ENCODE results near the gene BHLHA15. TPM values are rescaled to one million over a fixed set of nuclear protein-coding genes. Genes with fewer than 3 reads are reported as not detected.

The BHLHA15 gene
- total RNA-seq, 8 experiments from 2014 or later = 0.43 to 1.3 (median 0.50) TPM; not detected in 3

DNA sequence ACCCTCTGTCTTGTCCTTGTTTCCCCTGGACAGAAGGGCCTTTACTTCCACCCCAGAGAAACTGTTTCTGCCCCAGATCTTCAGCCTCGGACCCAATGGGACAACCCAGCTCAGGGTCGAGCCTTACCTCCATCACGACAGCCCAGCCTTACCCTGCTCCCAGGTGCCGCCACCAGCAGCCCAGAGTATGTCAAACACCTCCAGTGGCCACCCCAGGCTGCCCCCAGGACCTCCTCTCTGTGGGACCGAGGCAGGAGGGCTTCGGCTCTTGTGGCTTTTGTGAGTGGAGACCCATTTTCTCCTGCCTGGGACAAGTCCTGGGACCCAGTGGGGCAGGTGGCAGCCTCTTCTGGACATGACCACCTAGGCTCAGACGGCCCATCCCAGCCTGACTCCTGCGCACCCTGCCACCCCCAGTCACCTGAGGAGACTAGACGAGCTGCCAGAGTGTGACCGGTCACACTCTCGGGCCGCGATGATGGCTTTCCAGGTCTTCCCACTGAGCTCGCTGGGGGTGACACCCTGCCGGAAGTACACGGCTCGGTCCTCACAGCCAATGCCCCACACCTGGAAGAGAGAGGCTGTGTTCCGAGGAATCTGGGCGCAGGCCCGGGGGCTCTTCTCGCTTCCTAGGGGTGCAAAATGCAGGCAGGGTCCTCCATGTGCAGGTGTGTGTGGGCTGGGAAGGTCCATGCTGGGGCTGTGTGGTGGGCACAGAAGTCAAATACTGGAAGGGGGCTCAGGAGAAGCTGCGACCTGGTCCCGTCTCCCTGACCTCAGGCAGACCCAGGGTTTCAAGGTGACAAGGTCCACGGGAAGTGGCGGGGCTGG, 25.3 kb downstream of the BHLHA15 start:
- no peak for ATAC-seq (replicated peaks in 6 of 8)
- no peak overlapping the region for H3K27ac ChIP-seq
- 87 to 100% (median 94%) methylated on average over 2 to 15 of the region's 25 CpGs; no CpG with 5 or more reads in 5 of the 10 experiments for WGBS, 10 experiments
- in situ Hi-C loops (cut with MboI; ENCODE audit: low pct_unique_long_range_greater_than_20kb in 2 of 9, low sequenced_read_pairs in 9 of 9, unreplicated experiment in 9 of 9) = no loop called here
- no peak overlapping the region for H3K4me3 ChIP-seq
- H3K4me1 ChIP-seq (replicated peaks in 1 of 2) = no peaks in the 10 kb centered on the region

GRCh38 chr7:98238076-98238475, 26.8 kb downstream of the BHLHA15 start:
- H3K4me3 ChIP-seq = no peak overlapping the region
- no peak overlapping the region for H3K27ac ChIP-seq
- in situ Hi-C loops (cut with MboI; ENCODE audit: low pct_unique_long_range_greater_than_20kb in 2 of 9, low sequenced_read_pairs in 9 of 9, unreplicated experiment in 9 of 9) = no loop called here
- WGBS, 10 experiments = 100% methylated on average over 1 to 2 of the region's 4 CpGs; no CpG with 5 or more reads in 8 of the 10 experiments
- no peak for ATAC-seq (replicated peaks in 6 of 8)
- no peaks in the 10 kb centered on the region for H3K4me1 ChIP-seq (replicated peaks in 1 of 2)

GRCh38 chr7:98238976-98239375, 27.7 kb downstream of the BHLHA15 start:
- in situ Hi-C loops (cut with MboI; ENCODE audit: low pct_unique_long_range_greater_than_20kb in 2 of 9, low sequenced_read_pairs in 9 of 9, unreplicated experiment in 9 of 9) = no loop called here
- Histone ChIP-seq H3K27ac (no peak overlapping the region), H3K4me1 (replicated peaks in 1 of 2) (no peaks in the 10 kb centered on the region), H3K4me3 (no peak overlapping the region)
- 80 to 100% (median 98%) methylated on average over 1 to 8 of the region's 9 CpGs; no CpG with 5 or more reads in 2 of the 10 experiments for WGBS, 10 experiments
- ATAC-seq (replicated peaks in 6 of 8) = no peak

DNA sequence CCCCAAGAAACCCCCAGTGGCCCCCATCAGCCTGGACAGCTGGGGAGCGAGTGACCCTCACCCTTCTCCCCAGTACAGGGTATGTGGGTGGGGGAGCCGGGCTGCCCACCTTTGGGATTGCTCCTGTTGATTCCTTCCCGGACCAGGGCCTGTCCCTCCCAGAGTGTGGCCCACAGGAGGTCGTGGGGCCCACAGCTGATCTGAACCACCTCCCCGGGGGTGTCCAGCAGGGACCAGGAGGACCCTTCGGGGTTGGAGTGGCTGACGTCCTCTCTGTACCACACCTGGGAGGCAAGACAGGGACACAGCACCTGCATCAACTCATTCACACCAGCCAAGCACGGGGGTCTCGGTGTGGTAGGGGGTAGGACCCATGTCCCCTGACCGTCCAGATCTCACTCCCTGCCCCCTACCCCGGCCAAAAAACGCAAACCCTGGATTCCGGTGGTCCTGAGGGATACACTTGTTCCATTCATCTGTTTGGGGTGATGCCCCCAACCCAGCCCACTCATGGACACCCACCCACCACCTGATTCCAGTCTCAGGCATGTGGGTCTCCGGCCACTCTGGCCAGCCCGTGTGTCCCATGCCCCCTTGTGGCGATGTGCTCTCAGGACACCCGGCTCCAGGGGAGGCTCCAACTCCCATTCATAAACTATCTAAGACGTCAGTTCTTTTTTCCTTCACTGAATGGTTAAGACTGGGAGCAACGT, 29.9 kb downstream of the BHLHA15 start:
- WGBS, 10 experiments = 0 to 100% (median 66%) methylated on average over 1 to 5 of the region's 19 CpGs; no CpG with 5 or more reads in 5 of the 10 experiments
- no peak overlapping the region for H3K4me3 ChIP-seq
- in situ Hi-C loops (cut with MboI; ENCODE audit: low pct_unique_long_range_greater_than_20kb in 2 of 9, low sequenced_read_pairs in 9 of 9, unreplicated experiment in 9 of 9) = no loop called here
- ATAC-seq (replicated peaks in 6 of 8) = peak; percentile 56 to 87 (median 76)
- no peaks in the 10 kb centered on the region for H3K4me1 ChIP-seq (replicated peaks in 1 of 2)
- no peak overlapping the region for H3K27ac ChIP-seq

DNA sequence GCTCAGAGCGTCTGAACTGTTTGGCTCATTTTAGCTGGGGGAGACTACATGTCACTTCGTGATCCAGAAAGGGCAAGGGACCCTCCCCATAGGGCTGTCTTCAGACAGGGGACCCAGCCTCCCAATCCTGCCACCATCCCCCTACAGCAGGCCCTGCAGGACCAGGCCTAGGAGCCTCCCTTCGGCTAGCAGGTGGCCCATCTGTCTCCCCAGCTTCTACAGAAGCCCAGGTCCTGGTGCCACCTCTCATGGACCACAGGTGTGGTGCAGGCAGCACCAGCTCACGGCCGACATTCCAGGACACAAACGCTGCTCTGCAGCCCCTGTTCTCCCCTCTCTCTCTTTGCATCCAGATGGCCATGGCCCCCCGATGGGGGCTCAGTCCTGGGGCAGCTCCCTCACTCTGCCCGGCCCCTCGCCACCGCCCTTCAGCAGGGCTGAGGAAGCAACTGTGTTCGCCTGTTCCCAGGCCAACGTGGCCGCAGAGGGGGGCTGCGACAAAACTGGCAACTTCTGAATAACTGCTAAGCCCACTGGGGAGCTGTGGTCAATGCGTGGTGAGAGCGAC, 30.5 kb downstream of the BHLHA15 start:
- peak in 6 of 8 experiments; percentile 13 to 49 (median 19) for ATAC-seq (replicated peaks in 6 of 8)
- no peak overlapping the region for H3K27ac ChIP-seq
- H3K4me1 ChIP-seq (replicated peaks in 1 of 2) = no peaks in the 10 kb centered on the region
- in situ Hi-C loops (cut with MboI; ENCODE audit: low pct_unique_long_range_greater_than_20kb in 2 of 9, low sequenced_read_pairs in 9 of 9, unreplicated experiment in 9 of 9) = no loop called here
- H3K4me3 ChIP-seq = no peak overlapping the region
- 17 to 100% (median 93%) methylated on average over 1 to 4 of the region's 16 CpGs; no CpG with 5 or more reads in 6 of the 10 experiments for WGBS, 10 experiments

DNA sequence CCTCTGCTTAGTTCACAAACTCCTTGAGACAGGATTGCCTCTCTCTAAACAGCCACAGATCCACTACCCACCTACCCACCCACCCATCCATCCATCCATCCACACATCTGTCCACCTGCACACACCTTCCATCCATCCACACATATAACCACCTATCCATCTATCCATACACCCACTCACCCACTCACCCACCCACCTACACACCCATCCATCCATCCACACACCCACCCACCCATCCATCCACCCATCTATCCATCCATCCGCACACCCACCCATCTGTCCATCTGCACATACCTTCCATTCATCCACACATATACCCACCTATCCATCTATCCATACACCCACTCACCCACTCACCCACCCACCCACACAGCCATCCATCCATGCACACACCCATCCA, 31.1 kb downstream of the BHLHA15 start:
- in situ Hi-C loops (cut with MboI; ENCODE audit: low pct_unique_long_range_greater_than_20kb in 2 of 9, low sequenced_read_pairs in 9 of 9, unreplicated experiment in 9 of 9) = no loop called here
- no CpG with 5 or more reads among the region's 1 CpG for WGBS, 10 experiments
- no peak overlapping the region for H3K27ac ChIP-seq
- H3K4me1 ChIP-seq (replicated peaks in 1 of 2) = no peaks in the 10 kb centered on the region
- no peak for ATAC-seq (replicated peaks in 6 of 8)
- H3K4me3 ChIP-seq = no peak overlapping the region

DNA sequence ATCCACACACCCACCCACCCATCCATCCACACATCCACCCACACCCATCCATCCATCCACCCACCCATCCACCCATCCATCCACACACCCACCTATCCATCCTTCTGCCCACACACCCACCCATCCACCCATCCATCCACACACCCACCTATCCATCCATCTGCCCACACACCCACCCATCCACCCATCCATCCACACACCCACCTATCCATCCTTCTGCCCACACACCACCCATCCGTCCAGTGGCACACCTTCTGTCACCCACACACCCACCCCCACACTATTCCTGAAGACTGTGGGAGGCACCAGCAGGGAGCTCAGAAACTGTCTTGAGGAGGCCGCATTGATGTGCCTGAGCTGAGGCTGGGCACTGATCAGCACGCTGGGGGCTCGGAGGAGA, 31.7 kb downstream of the BHLHA15 start:
- no CpG with 5 or more reads among the region's 4 CpGs for WGBS, 10 experiments

DNA sequence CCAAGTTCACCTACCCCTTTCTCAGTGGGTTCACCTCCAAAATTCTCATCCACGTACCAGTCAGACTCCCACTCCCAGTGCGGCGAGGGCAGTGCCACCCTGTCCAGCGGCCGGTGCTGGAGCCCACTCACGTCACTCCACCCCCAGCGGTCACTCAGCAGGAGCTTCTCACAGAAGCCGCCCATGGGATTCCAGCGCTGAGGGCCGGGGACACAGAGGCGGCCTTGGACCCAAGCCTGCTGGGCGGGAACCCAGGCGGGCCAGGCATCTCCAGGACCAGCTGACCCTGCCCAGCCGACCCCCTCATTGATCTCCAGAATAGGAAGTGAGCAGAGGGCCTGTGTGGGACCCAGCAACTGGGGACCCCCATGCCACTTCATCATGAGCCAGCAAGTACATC, 33.6 kb downstream of the BHLHA15 start:
- 97% methylated on average over 6 of the region's 14 CpGs; no CpG with 5 or more reads in 9 of the 10 experiments for WGBS, 10 experiments
- no peak for ATAC-seq (replicated peaks in 6 of 8)
- H3K4me1 ChIP-seq (replicated peaks in 1 of 2) = no peaks in the 10 kb centered on the region
- in situ Hi-C loops (cut with MboI; ENCODE audit: low pct_unique_long_range_greater_than_20kb in 2 of 9, low sequenced_read_pairs in 9 of 9, unreplicated experiment in 9 of 9) = no loop called here
- H3K4me3 ChIP-seq = no peak overlapping the region
- no peak overlapping the region for H3K27ac ChIP-seq

More for the DNA sequence above, 31.7 kb downstream of the BHLHA15 start:
- H3K27ac ChIP-seq = no peak overlapping the region
- ATAC-seq (replicated peaks in 6 of 8) = no peak
- H3K4me3 ChIP-seq = no peak overlapping the region
- no peaks in the 10 kb centered on the region for H3K4me1 ChIP-seq (replicated peaks in 1 of 2)
- in situ Hi-C loops (cut with MboI; ENCODE audit: low pct_unique_long_range_greater_than_20kb in 2 of 9, low sequenced_read_pairs in 9 of 9, unreplicated experiment in 9 of 9) = no loop called here

DNA sequence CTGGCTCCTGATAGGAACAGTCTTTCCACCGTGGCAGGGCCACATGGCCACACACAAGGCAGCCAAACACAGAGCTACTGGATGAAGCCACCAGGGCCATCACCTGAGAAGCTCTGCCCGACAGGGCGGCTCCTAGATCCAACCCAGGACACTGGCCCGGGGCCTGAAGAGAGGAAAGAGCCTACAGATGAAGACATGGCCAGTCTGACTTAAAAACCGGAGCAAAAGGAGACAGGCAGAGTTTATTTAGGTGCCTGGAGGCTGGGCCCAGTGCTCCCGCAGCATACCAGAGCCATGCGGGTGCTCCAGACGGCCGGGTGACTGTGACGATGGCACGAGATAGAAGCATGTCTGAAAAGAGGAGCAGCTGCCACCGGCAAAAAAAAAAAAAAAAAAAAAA, 36.9 kb downstream of the BHLHA15 start:
- no peak for ATAC-seq (replicated peaks in 6 of 8)
- no peak overlapping the region for H3K27ac ChIP-seq
- in situ Hi-C loops (cut with MboI; ENCODE audit: low pct_unique_long_range_greater_than_20kb in 2 of 9, low sequenced_read_pairs in 9 of 9, unreplicated experiment in 9 of 9) = no loop called here

GRCh38 chr7:98249106-98249505, 37.9 kb downstream of the BHLHA15 start:
- Histone ChIP-seq H3K27ac (no peak overlapping the region), H3K4me3 (no peak overlapping the region), H3K4me1 (replicated peaks in 1 of 2) (peaks cover 14 to 15% of the 10 kb centered on the region in 2 donors)
- no peak for ATAC-seq (replicated peaks in 6 of 8)
- WGBS, 10 experiments = 73 to 100% (median 83%) methylated on average over 1 to 5 of the region's 6 CpGs; no CpG with 5 or more reads in 1 of the 10 experiments
- in situ Hi-C loops (cut with MboI; ENCODE audit: low pct_unique_long_range_greater_than_20kb in 2 of 9, low sequenced_read_pairs in 9 of 9, unreplicated experiment in 9 of 9) = no loop called here

More for the DNA sequence above, 36.9 kb downstream of the BHLHA15 start:
- H3K4me1 ChIP-seq (replicated peaks in 1 of 2) = peaks cover 10 to 11% of the 10 kb centered on the region in 2 donors
- H3K4me3 ChIP-seq = no peak overlapping the region
- WGBS, 10 experiments = 67 to 100% (median 100%) methylated on average over 1 to 5 of the region's 12 CpGs; no CpG with 5 or more reads in 4 of the 10 experiments

GRCh38 chr7:98250789-98251188, 39.5 kb downstream of the BHLHA15 start:
- H3K4me3 ChIP-seq = peak overlapping the region in 4 of 5 donors; percentile 78 to 93 (median 80)
- H3K4me1 ChIP-seq (replicated peaks in 1 of 2) = peaks cover 14 to 15% of the 10 kb centered on the region in 2 donors
- no peak overlapping the region for H3K27ac ChIP-seq
- no peak for ATAC-seq (replicated peaks in 6 of 8)
- WGBS, 10 experiments = 0 to 90% (median 49%) methylated on average over 1 to 2 of the region's 3 CpGs; no CpG with 5 or more reads in 4 of the 10 experiments
- in situ Hi-C loops (cut with MboI; ENCODE audit: low pct_unique_long_range_greater_than_20kb in 2 of 9, low sequenced_read_pairs in 9 of 9, unreplicated experiment in 9 of 9) = no loop called here

DNA sequence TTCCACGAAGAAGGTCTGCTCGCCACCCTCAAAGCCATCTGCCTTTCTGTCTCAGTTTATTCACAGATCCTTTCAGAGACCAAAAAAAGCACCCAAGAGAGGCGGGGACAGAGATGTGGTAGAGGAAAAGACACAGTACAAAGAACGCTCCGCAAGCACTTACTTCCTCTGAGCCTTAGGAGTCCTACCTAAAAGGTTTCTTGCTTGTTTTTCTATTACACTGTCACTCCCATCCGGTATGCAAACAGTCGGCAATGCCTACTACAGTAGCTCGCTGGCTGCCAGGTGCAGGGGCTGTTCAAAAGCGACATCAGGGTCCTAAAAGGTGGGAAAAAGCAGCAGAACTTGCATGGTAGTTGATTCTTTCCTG, 40.0 kb downstream of the BHLHA15 start:
- H3K27ac ChIP-seq = no peak overlapping the region
- ATAC-seq (replicated peaks in 6 of 8) = no peak

More for the DNA sequence above, 40.0 kb downstream of the BHLHA15 start:
- peak overlapping the region; percentile 78 to 93 (median 80) for H3K4me3 ChIP-seq
- WGBS, 10 experiments = 2 to 80% (median 35%) methylated on average over 1 to 8 of the region's 9 CpGs; no CpG with 5 or more reads in 3 of the 10 experiments
- in situ Hi-C loops (cut with MboI; ENCODE audit: low pct_unique_long_range_greater_than_20kb in 2 of 9, low sequenced_read_pairs in 9 of 9, unreplicated experiment in 9 of 9) = no loop called here
- peaks cover 14 to 15% of the 10 kb centered on the region in 2 donors for H3K4me1 ChIP-seq (replicated peaks in 1 of 2)

All from motor neuron (in vitro differentiated cells).